ENCODE data around the gene MRPL45.
"Not testable (repeated sequence)": the region's sequence is repeated elsewhere in the genome, so short reads cannot be mapped to it uniquely, and the experiment has no call there.

GRCh38 chr17:38295602-38296365, 1.2 kb upstream of the MRPL45 start:
- not testable (repeated sequence) for TF ChIP-seq POLR2AphosphoS5, POLR2A (IDR thresholded peaks at IDR 0.05)
- TF ChIP-seq, protein P1, sequence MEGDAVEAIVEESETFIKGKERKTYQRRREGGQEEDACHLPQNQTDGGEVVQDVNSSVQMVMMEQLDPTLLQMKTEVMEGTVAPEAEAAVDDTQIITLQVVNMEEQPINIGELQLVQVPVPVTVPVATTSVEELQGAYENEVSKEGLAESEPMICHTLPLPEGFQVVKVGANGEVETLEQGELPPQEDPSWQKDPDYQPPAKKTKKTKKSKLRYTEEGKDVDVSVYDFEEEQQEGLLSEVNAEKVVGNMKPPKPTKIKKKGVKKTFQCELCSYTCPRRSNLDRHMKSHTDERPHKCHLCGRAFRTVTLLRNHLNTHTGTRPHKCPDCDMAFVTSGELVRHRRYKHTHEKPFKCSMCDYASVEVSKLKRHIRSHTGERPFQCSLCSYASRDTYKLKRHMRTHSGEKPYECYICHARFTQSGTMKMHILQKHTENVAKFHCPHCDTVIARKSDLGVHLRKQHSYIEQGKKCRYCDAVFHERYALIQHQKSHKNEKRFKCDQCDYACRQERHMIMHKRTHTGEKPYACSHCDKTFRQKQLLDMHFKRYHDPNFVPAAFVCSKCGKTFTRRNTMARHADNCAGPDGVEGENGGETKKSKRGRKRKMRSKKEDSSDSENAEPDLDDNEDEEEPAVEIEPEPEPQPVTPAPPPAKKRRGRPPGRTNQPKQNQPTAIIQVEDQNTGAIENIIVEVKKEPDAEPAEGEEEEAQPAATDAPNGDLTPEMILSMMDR (IDR thresholded peaks at IDR 0.05), result not testable (repeated sequence)

Data from breast epithelium (tissue), 3 donors.